Activated naive CD8-positive, alpha-beta T cell (primary cell): Measurements from ENCODE around the gene SNRK.

Experiments used
- H3K27ac Mint-ChIP-seq: one replicate; pipeline ENCODE4 v1.8.0; 2021; ENCODE audit warnings: mixed read lengths
- H3K27me3 Mint-ChIP-seq: one replicate; pipeline ENCODE4 v1.8.0; 2021; ENCODE audit warnings: mixed read lengths
- H3K36me3 Mint-ChIP-seq: one replicate; pipeline ENCODE4 v1.8.0; 2021; ENCODE audit warnings: mixed read lengths
- H3K4me1 Mint-ChIP-seq: one replicate; pipeline ENCODE4 v1.8.0; 2021; ENCODE audit warnings: low read depth, mixed read lengths
- H3K4me3 Mint-ChIP-seq: one replicate; pipeline ENCODE4 v1.8.0; 2021; ENCODE audit warnings: mild to moderate bottlenecking, mixed read lengths
- H3K9me3 Mint-ChIP-seq: one replicate; pipeline ENCODE4 v1.8.0; 2021; ENCODE audit warnings: low read depth, mixed read lengths

The SNRK gene

DNA sequence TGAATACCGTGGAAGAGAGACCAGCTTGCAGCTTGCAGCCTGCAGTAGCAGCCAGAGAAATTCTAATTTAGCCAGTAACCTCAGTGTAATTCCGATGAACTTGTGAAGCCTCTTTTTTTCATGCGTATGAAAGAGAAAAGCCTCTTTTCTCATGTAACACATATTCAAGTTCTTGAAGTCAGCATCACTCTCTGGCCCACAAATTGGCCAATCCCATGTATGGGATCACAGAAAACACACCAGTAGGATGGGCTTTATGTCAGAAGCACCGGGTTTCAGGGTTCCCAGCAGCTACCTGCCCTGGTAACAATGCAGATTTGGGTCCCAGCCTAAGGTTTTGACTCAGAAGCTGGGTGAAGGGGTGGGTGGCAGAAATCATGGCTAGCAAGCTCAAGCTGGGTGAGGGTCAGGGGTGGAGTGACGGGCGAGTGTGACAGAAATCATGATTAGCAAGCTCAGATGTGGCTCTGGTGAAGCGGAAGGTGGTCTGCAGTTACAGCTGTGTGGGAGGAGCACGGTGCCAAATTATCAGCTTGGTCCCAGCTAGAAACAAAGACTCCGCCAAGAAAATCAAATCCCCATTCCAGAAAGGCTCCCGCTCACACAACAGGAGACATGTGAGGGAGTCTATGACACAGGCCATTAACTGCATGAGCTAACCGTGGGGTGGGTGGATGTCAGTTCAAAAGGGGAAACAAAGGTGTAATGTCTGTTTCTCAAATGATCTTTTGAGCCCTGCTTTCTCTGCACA is 86.6 kb downstream of the SNRK start:
- Mint-ChIP-seq H3K27me3 (no peaks in the 10 kb centered on the region), H3K9me3 (no peaks in the 10 kb centered on the region), H3K4me3 (no peak overlapping the region), H3K27ac (no peak overlapping the region), H3K36me3 (no peaks in the 10 kb centered on the region), H3K4me1 (peaks cover 13% of the 10 kb centered on the region)

GRCh38 chr3:43373560-43373928 is 87.2 kb downstream of the SNRK start:
- Mint-ChIP-seq H3K27me3 (no peaks in the 10 kb centered on the region), H3K27ac (no peak overlapping the region), H3K4me3 (no peak overlapping the region), H3K9me3 (no peaks in the 10 kb centered on the region), H3K36me3 (no peaks in the 10 kb centered on the region), H3K4me1 (peaks cover 18% of the 10 kb centered on the region)

GRCh38 chr3:43378066-43378935 is 92.0 kb downstream of the SNRK start:
- H3K36me3 Mint-ChIP-seq: peaks cover 5% of the 10 kb centered on the region
- H3K9me3 Mint-ChIP-seq: no peaks in the 10 kb centered on the region
- H3K27ac Mint-ChIP-seq: peak overlapping the region; percentile 54
- peaks cover 22% of the 10 kb centered on the region for H3K4me1 Mint-ChIP-seq
- no peaks in the 10 kb centered on the region for H3K27me3 Mint-ChIP-seq
- no peak overlapping the region for H3K4me3 Mint-ChIP-seq

DNA sequence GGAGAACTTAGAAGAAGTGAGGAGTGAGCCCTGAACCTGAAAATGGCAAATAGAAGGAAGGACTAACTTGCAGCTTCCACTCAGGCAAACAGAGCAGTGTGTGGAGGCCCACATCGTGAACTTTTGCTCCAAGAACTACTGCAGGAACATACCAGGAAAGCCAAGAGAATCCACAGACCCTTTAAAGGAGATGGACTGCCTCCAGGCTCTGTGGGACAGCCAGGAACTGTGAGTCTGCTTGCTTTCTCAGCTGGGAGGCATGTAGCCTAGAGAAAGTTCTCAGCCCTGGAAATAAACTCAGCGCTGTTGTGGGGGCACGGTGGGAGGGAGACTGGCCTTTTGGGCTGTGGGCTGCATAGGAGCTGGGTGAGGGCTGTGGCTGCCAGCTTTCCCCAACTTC is 93.0 kb downstream of the SNRK start:
- Mint-ChIP-seq H3K4me1 (peaks cover 22% of the 10 kb centered on the region), H3K36me3 (peaks cover 5% of the 10 kb centered on the region), H3K27ac (no peak overlapping the region), H3K4me3 (no peak overlapping the region), H3K27me3 (no peaks in the 10 kb centered on the region), H3K9me3 (no peaks in the 10 kb centered on the region)

- Mint-ChIP-seq H3K36me3 (peaks cover 2% of the 10 kb centered on the region), H3K4me3 (no peak overlapping the region), H3K4me1 (peaks cover 66% of the 10 kb centered on the region), H3K27ac (peak overlapping the region; percentile 76), H3K27me3 (no peaks in the 10 kb centered on the region), H3K9me3 (no peaks in the 10 kb centered on the region)
Observed at GRCh38 chr3:43388175-43388574, 101.8 kb downstream of the SNRK start.

GRCh38 chr3:43388915-43389314 is 102.6 kb downstream of the SNRK start:
- H3K27me3 Mint-ChIP-seq: no peaks in the 10 kb centered on the region
- no peak overlapping the region for H3K4me3 Mint-ChIP-seq
- peaks cover 2% of the 10 kb centered on the region for H3K36me3 Mint-ChIP-seq
- peaks cover 72% of the 10 kb centered on the region for H3K4me1 Mint-ChIP-seq
- peak overlapping the region; percentile 76 for H3K27ac Mint-ChIP-seq
- no peaks in the 10 kb centered on the region for H3K9me3 Mint-ChIP-seq

GRCh38 chr3:43389388-43390254 is 103.3 kb downstream of the SNRK start:
- Mint-ChIP-seq H3K27ac (peak overlapping the region; percentile 76), H3K36me3 (peaks cover under 1% of the 10 kb centered on the region), H3K4me3 (peak overlapping the region; percentile 56), H3K9me3 (no peaks in the 10 kb centered on the region), H3K27me3 (no peaks in the 10 kb centered on the region), H3K4me1 (peaks cover 72% of the 10 kb centered on the region)

GRCh38 chr3:43390255-43390588 is 103.9 kb downstream of the SNRK start:
- Mint-ChIP-seq H3K27me3 (no peaks in the 10 kb centered on the region), H3K36me3 (no peaks in the 10 kb centered on the region), H3K27ac (peak overlapping the region; percentile 76), H3K4me1 (peaks cover 69% of the 10 kb centered on the region), H3K4me3 (peak overlapping the region; percentile 56), H3K9me3 (no peaks in the 10 kb centered on the region)

- H3K27me3 Mint-ChIP-seq: no peaks in the 10 kb centered on the region
- no peak overlapping the region for H3K4me3 Mint-ChIP-seq
- H3K36me3 Mint-ChIP-seq: no peaks in the 10 kb centered on the region
- peak overlapping the region; percentile 7 for H3K27ac Mint-ChIP-seq
- H3K4me1 Mint-ChIP-seq: peaks cover 63% of the 10 kb centered on the region
- H3K9me3 Mint-ChIP-seq: no peaks in the 10 kb centered on the region
Observed at GRCh38 chr3:43391621-43392020, 105.3 kb downstream of the SNRK start.

DNA sequence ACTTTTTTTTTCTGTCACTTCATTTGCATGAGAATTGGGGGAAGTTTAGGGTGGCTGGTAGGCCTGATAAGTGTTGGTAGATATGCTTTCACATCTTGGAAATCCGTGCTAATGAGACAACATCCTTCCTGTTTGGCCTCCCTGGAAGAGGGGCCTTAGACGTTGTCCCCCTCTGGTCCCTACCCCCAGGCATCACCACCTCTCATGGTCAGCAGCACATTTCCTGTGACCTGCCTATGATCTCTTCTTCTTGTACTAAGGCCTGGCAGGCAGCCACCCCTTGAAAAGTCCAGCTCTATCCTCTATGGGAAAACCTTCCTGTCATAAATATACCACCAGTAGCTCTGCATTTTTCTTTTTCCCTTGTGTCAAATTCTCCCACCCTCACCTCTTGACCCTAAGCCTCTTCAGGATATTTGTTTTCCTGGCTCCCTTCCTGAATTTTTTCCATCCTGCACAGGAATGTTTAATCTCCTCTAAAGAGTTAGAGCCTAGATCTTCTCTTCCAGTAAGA is 107.8 kb downstream of the SNRK start:
- H3K27ac Mint-ChIP-seq: peak overlapping the region; percentile 16
- no peaks in the 10 kb centered on the region for H3K27me3 Mint-ChIP-seq
- H3K4me3 Mint-ChIP-seq: no peak overlapping the region
- H3K4me1 Mint-ChIP-seq: peaks cover 39% of the 10 kb centered on the region
- H3K9me3 Mint-ChIP-seq: no peaks in the 10 kb centered on the region
- no peaks in the 10 kb centered on the region for H3K36me3 Mint-ChIP-seq

DNA sequence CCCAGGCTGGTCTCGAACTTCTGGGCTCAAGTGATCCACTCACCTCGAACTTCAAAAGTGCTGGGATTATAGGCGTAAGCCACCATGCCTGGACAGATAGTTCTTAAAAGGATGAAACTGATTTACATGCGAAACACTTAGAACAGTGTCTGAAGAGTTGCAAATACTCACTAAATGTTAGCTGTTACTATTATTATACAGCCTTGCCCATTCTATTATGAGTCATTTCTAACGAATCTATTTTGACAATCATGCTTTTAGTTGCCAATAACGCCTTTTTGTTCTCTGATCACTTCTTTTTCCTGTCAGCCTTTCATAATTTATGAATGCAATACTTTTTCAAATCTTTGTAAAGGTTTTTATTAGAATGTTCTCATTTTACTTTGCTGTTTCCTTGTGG is 112.7 kb downstream of the SNRK start:
- H3K4me1 Mint-ChIP-seq: no peaks in the 10 kb centered on the region
- peaks cover 3% of the 10 kb centered on the region for H3K36me3 Mint-ChIP-seq
- H3K27me3 Mint-ChIP-seq: no peaks in the 10 kb centered on the region
- H3K9me3 Mint-ChIP-seq: no peaks in the 10 kb centered on the region
- no peak overlapping the region for H3K4me3 Mint-ChIP-seq
- no peak overlapping the region for H3K27ac Mint-ChIP-seq

DNA sequence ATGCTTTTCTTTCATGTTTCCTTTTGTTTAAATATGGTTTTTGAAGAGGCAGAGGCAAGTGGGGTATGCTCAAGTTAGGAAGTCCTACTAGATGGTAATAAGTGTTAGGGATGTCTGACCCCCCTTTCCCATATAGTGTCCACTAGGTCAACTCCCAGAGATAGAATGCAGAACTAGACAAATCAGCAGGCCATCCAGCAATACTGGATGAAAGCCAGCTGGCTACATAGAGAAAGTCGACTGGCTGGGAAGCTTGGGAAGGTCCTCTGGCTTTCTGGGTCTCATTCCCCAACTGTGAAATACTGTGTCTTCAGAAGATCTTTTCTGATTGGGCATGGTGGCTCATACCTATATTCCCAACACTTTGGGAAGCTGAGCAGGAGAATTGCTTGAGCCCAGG is 113.8 kb downstream of the SNRK start:
- H3K4me3 Mint-ChIP-seq: no peak overlapping the region

More for the DNA sequence above, 113.8 kb downstream of the SNRK start:
- no peaks in the 10 kb centered on the region for H3K27me3 Mint-ChIP-seq
- H3K27ac Mint-ChIP-seq: no peak overlapping the region
- H3K36me3 Mint-ChIP-seq: peaks cover 3% of the 10 kb centered on the region
- no peaks in the 10 kb centered on the region for H3K4me1 Mint-ChIP-seq
- H3K9me3 Mint-ChIP-seq: no peaks in the 10 kb centered on the region
